ENCODE measurements around the gene DEGS2. TPM values are rescaled to one million over a fixed set of nuclear protein-coding genes. Genes with fewer than 3 reads are reported as not detected.
A peak's percentile ranks its signal among the peaks of the same experiment; 100 is the strongest.

The DEGS2 gene
- total and polyA plus RNA-seq, 2 of the 13 experiments (the other 11 are each of a cell fraction or from before 2014, with no cell fraction given) = 0.09 TPM

- TF ChIP-seq RFX3 (CRISPR knock-in tag; IDR thresholded peaks at IDR 0.05) (no peak), PBX2 (CRISPR knock-in tag; IDR thresholded peaks at IDR 0.05) (no peak), ZNF513 (CRISPR knock-in tag; conservative IDR thresholded peaks at IDR 0.05) (no peak), ZNF558 (CRISPR knock-in tag; IDR thresholded peaks at IDR 0.05; ENCODE audit: borderline replicate concordance) (peak; percentile 81; the same call in 1 of the 2 replicates), ZNF576 (CRISPR knock-in tag; IDR thresholded peaks at IDR 0.05) (peak; percentile 100), ZNF331 (CRISPR knock-in tag; IDR thresholded peaks at IDR 0.05) (peak; percentile 55), CC2D1A (CRISPR knock-in tag; IDR thresholded peaks at IDR 0.05) (no peak), ZNF883 (CRISPR knock-in tag; IDR thresholded peaks at IDR 0.05; ENCODE audit: not compliant biosample characterization) (no peak), ZNF260 (CRISPR knock-in tag; IDR thresholded peaks at IDR 0.05; ENCODE audit: borderline replicate concordance, low read depth) (no peak), POLR2A (IDR thresholded peaks at IDR 0.05; ENCODE audit: insufficient read depth in 1 of 2, low read depth in 2 of 2, low read length in 2 of 2) (peak; percentile 67 to 72), HNF4G (IDR thresholded peaks at IDR 0.05; ENCODE audit: borderline replicate concordance, low read depth, low read length) (peak; percentile 75), HNF4G (CRISPR knock-in tag; IDR thresholded peaks at IDR 0.05; ENCODE audit: borderline replicate concordance, low read depth) (peak; percentile 83; the same call in 1 of the 2 replicates), ZNF772 (CRISPR knock-in tag; IDR thresholded peaks at IDR 0.05) (peak; percentile 95), ZNF660 (CRISPR knock-in tag; IDR thresholded peaks at IDR 0.05; ENCODE audit: borderline replicate concordance, low read depth) (no peak), SRSF4 (IDR thresholded peaks at IDR 0.05; ENCODE audit: low read depth, low read length, poor library complexity, severe bottlenecking) (no peak), TAF15 (IDR thresholded peaks at IDR 0.05; ENCODE audit: low read depth, low read length, poor library complexity, severe bottlenecking) (no peak), PAWR (CRISPR knock-in tag; IDR thresholded peaks at IDR 0.05; ENCODE audit: borderline replicate concordance) (no peak), ZNF672 (CRISPR knock-in tag; IDR thresholded peaks at IDR 0.05) (no peak), SMC3 (IDR thresholded peaks at IDR 0.05; ENCODE audit: low read length) (peak; percentile 19; the same call in 1 of the 2 replicates), TRAFD1 (CRISPR knock-in tag; IDR thresholded peaks at IDR 0.05; ENCODE audit: borderline replicate concordance) (no peak)
- TF ChIP-seq, protein P1, sequence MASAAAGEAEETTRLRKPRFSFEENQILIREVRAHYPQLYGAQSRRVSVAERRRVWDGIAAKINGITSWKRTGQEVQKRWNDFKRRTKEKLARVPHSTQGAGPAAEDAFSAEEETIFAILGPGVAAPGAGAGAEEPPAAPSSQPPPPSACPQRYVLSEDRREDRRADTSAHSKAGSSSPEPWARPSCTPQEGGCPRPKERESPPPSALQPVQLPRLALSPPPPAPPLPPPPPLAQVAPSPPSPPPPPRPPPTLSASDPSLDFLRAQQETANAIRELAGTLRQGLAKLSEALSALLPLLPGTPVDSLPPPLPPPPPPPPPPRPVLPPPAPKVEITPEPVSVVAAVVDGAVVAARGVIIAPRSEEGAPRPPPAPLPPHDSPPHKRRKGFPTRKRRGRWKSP (CRISPR knock-in tag; IDR thresholded peaks at IDR 0.05) = no peak
- TF ChIP-seq, protein P2, sequence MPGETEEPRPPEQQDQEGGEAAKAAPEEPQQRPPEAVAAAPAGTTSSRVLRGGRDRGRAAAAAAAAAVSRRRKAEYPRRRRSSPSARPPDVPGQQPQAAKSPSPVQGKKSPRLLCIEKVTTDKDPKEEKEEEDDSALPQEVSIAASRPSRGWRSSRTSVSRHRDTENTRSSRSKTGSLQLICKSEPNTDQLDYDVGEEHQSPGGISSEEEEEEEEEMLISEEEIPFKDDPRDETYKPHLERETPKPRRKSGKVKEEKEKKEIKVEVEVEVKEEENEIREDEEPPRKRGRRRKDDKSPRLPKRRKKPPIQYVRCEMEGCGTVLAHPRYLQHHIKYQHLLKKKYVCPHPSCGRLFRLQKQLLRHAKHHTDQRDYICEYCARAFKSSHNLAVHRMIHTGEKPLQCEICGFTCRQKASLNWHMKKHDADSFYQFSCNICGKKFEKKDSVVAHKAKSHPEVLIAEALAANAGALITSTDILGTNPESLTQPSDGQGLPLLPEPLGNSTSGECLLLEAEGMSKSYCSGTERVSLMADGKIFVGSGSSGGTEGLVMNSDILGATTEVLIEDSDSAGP (CRISPR knock-in tag; IDR thresholded peaks at IDR 0.05; ENCODE audit: borderline replicate concordance) = peak; percentile 91
Observed at GRCh38 chr14:100192672-100193416, 33.4 kb upstream of the DEGS2 start (continued).

Data from HepG2 (cell line).